Hepatocyte (in vitro differentiated cells): Measurements from ENCODE around the gene HEMK1.

Experiments
- EZH2 ChIP-seq: fragments of 200-600 bp; sonication (generic); IDR thresholded peaks from 2 replicates; pipeline ENCODE4 v1.6.1; 2016; ENCODE audit warnings: antibody characterized with exemption, mild to moderate bottlenecking, borderline replicate concordance
- EZH2phosphoT487 ChIP-seq: fragments of 200-600 bp; sonication (generic); IDR thresholded peaks from one replicate; pipeline ENCODE4 v1.6.1; 2018; ENCODE audit warnings: antibody characterized with exemption, mild to moderate bottlenecking, low read depth, moderate library complexity; ENCODE audit not compliant: unreplicated experiment, severe bottlenecking
- TF ChIP-seq, protein P1 (sequence below): fragments of 200-600 bp; sonication (generic); IDR thresholded peaks from 2 replicates; pipeline ENCODE4 v1.5.1; 2016; ENCODE audit warnings: antibody characterized with exemption, mild to moderate bottlenecking; ENCODE audit not compliant: poor library complexity

DNA sequence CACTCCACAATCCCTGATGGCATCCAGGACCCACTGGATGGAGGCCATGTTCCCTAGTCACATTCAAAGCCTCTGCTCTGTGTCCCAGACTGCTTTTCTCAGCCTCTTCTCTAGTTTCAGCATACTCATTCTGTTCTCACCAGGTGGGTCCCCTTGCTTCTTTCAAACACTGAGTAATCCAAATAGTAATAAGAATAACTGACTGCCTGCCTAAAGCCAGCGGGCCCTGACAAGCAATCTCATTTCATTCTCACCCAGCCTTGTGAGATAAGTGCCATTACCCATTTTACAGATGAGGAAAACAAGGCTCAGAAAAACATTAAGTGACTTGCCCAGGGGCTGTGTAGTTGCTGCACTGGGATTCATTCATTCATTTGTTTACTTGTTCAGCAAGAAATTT, 73.1 kb downstream of the HEMK1 start:
- TF ChIP-seq, protein P1, sequence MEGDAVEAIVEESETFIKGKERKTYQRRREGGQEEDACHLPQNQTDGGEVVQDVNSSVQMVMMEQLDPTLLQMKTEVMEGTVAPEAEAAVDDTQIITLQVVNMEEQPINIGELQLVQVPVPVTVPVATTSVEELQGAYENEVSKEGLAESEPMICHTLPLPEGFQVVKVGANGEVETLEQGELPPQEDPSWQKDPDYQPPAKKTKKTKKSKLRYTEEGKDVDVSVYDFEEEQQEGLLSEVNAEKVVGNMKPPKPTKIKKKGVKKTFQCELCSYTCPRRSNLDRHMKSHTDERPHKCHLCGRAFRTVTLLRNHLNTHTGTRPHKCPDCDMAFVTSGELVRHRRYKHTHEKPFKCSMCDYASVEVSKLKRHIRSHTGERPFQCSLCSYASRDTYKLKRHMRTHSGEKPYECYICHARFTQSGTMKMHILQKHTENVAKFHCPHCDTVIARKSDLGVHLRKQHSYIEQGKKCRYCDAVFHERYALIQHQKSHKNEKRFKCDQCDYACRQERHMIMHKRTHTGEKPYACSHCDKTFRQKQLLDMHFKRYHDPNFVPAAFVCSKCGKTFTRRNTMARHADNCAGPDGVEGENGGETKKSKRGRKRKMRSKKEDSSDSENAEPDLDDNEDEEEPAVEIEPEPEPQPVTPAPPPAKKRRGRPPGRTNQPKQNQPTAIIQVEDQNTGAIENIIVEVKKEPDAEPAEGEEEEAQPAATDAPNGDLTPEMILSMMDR = no peak
- TF ChIP-seq EZH2 (no peak), EZH2phosphoT487 (no peak)
